Measurements from ENCODE around the gene TMEM229A. TPM values are rescaled to one million over a fixed set of nuclear protein-coding genes. Genes with fewer than 3 reads are reported as not detected.

Gene TMEM229A
- total and polyA plus RNA-seq, 9 of the 15 experiments (the other 6 are each of a cell fraction or from before 2014, with no cell fraction given), result not detected

- TF ChIP-seq MYC (IDR thresholded peaks at IDR 0.05; ENCODE audit: low read depth, low read length), result no peak
- TF ChIP-seq MYC (CRISPR knock-in tag; IDR thresholded peaks at IDR 0.05; ENCODE audit: borderline replicate concordance, low read depth), result peak; percentile 50; the same call in 1 of the 2 replicates
- TF ChIP-seq ZNF318 (IDR thresholded peaks at IDR 0.05; ENCODE audit: borderline replicate concordance in 1 of 2, low read depth in 1 of 2), result no peak
- TF ChIP-seq RNF219 (CRISPR knock-in tag; IDR thresholded peaks at IDR 0.05), result peak; percentile 15; the same call in 1 of the 2 replicates
- TF ChIP-seq ELK1 (CRISPR knock-in tag; IDR thresholded peaks at IDR 0.05), result no peak
- TF ChIP-seq XRCC3 (IDR thresholded peaks at IDR 0.05), result no peak
- no peak for TF ChIP-seq ZFP30 (CRISPR knock-in tag; IDR thresholded peaks at IDR 0.05; ENCODE audit: borderline replicate concordance)
- no peak for TF ChIP-seq SLC30A9 (CRISPR knock-in tag; IDR thresholded peaks at IDR 0.05)
- TF ChIP-seq ZSCAN32 (CRISPR knock-in tag; IDR thresholded peaks at IDR 0.05), result peak; percentile 98
Observed at GRCh38 chr7:123995617-123996326, 37.1 kb downstream of the TMEM229A start (continued).
